Measurements from ENCODE around the gene TP53BP2. TPM values are rescaled to one million over a fixed set of nuclear protein-coding genes. Genes with fewer than 3 reads are reported as not detected.

TP53BP2 gene
- total RNA-seq, 1 experiment from 2014 or later, result 32.0 TPM

DNA sequence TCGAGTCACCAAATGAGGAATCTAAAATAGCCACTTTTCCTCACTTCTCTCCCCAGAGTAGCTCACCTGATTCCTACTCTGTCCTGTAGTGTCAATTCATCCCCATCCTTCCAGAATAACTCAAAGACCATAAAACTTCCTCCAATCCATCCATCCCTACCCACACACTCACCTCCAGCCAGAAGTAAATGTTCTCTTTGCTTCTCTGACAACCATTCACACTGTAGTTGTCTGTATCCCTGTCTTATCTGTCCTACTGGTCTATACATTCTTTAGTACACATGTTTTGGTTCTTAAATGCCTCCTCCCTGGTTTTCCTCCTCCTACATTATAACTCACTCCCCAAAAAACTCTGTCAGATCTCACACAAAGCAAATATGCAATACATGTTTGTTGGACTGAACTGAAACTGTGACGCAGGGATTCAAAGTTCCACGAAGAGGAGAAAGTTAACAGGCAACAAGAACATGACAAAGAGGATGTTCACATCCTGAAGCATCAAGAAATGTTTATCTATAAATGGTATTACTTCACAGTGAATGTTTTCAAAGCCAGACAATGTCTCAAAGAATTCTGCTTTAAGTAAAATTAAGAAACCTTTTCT is 11.0 kb downstream of the TP53BP2 start:
- H4K20me1 ChIP-seq (ENCODE audit: low read length), result peaks cover 7% of the 10 kb centered on the region
- CTCF ChIA-PET, result no interaction called here
- peak overlapping the region; percentile 5; the same call in 1 of the 2 replicates for H3K4me3 ChIP-seq (ENCODE audit: low read length)

DNA sequence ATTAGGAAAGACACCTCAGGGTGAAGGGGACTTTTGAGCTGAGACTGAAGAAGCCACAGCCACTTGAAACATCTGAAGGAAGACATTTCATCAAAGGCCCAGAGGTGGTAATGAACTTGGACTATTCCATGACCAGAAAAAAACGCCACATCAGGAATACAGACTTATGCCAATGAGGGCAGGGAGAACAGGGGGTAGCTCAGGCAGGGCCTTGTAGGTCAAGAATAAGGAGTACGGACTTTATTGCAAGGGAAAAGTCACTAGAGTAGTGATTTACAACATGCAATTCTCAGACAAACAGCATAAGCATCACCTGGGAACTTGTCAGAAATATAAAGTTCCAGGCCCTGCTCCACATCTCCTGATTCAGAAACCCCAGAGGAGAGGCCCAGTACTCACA is 11.8 kb downstream of the TP53BP2 start:
- Histone ChIP-seq H3K9me3 (ENCODE audit: low read length) (no peaks in the 10 kb centered on the region), H3K27ac (ENCODE audit: low read length) (no peak overlapping the region), H3K4me3 (ENCODE audit: low read length) (no peak overlapping the region), H3K79me2 (ENCODE audit: low read length) (peaks cover 90% of the 10 kb centered on the region), H3K4me2 (ENCODE audit: low read length) (no peak overlapping the region), H3K4me1 (ENCODE audit: insufficient read depth, low read length) (peaks cover 49% of the 10 kb centered on the region), H3K9me2 (replicated peaks; ENCODE audit: low read length) (no peaks in the 10 kb centered on the region), H2AFZ (ENCODE audit: low read length) (no peak overlapping the region), H3K27me3 (ENCODE audit: low read length) (no peaks in the 10 kb centered on the region), H3F3A (ENCODE audit: low read length, unreplicated experiment) (peaks cover 5% of the 10 kb centered on the region), H3K9ac (ENCODE audit: low read length) (no peak overlapping the region), H3K36me3 (ENCODE audit: low read depth, low read length) (no peaks in the 10 kb centered on the region), H4K20me1 (ENCODE audit: low read length) (peaks cover 7% of the 10 kb centered on the region)
- ATAC-seq (no peak), DNase-seq (no peak)
- no TSS peak for BruUV-seq (replicated peaks)
- intact Hi-C loops (cut with micrococcal nuclease), result no loop called here
- ChIA-PET CTCF (no interaction called here), POLR2A (ENCODE audit: unreplicated experiment) (no interaction called here)
- TF ChIP-seq EZH2phosphoT487 (IDR thresholded peaks at IDR 0.05; ENCODE audit: borderline replicate concordance, low read length) (no peak), EZH2 (IDR thresholded peaks at IDR 0.05; ENCODE audit: low read length, unreplicated experiment) (no peak)
- TF ChIP-seq, protein P1, sequence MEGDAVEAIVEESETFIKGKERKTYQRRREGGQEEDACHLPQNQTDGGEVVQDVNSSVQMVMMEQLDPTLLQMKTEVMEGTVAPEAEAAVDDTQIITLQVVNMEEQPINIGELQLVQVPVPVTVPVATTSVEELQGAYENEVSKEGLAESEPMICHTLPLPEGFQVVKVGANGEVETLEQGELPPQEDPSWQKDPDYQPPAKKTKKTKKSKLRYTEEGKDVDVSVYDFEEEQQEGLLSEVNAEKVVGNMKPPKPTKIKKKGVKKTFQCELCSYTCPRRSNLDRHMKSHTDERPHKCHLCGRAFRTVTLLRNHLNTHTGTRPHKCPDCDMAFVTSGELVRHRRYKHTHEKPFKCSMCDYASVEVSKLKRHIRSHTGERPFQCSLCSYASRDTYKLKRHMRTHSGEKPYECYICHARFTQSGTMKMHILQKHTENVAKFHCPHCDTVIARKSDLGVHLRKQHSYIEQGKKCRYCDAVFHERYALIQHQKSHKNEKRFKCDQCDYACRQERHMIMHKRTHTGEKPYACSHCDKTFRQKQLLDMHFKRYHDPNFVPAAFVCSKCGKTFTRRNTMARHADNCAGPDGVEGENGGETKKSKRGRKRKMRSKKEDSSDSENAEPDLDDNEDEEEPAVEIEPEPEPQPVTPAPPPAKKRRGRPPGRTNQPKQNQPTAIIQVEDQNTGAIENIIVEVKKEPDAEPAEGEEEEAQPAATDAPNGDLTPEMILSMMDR (conservative IDR thresholded peaks at IDR 0.05; ENCODE audit: low read depth, low read length), result no peak

More for the DNA sequence above, 11.0 kb downstream of the TP53BP2 start:
- Histone ChIP-seq H3K27ac (ENCODE audit: low read length) (peak overlapping the region; percentile 44), H3K27me3 (ENCODE audit: low read length) (no peaks in the 10 kb centered on the region), H3K9me3 (ENCODE audit: low read length) (no peaks in the 10 kb centered on the region), H3K4me1 (ENCODE audit: insufficient read depth, low read length) (peaks cover 49% of the 10 kb centered on the region), H3K79me2 (ENCODE audit: low read length) (peaks cover 90% of the 10 kb centered on the region), H3K9ac (ENCODE audit: low read length) (no peak overlapping the region), H3K9me2 (replicated peaks; ENCODE audit: low read length) (no peaks in the 10 kb centered on the region), H2AFZ (ENCODE audit: low read length) (no peak overlapping the region), H3F3A (ENCODE audit: low read length, unreplicated experiment) (peaks cover 5% of the 10 kb centered on the region), H3K4me2 (ENCODE audit: low read length) (peak overlapping the region; percentile 44), H3K36me3 (ENCODE audit: low read depth, low read length) (no peaks in the 10 kb centered on the region)
- DNase-seq (peak; percentile 63), ATAC-seq (peak; percentile 21)
- intact Hi-C loops (cut with micrococcal nuclease), result no loop called here
- POLR2A ChIA-PET (ENCODE audit: unreplicated experiment), result interaction anchor here (1.0 kb wide), 1 partner anchor 11 kb away, joined by 6 read pairs; the partner anchor contains the start of gene TP53BP2
- BruUV-seq (replicated peaks), result no TSS peak
- TF ChIP-seq, protein P1 (conservative IDR thresholded peaks at IDR 0.05; ENCODE audit: low read depth, low read length), result no peak
- TF ChIP-seq EZH2phosphoT487 (IDR thresholded peaks at IDR 0.05; ENCODE audit: borderline replicate concordance, low read length) (no peak), EZH2 (IDR thresholded peaks at IDR 0.05; ENCODE audit: low read length, unreplicated experiment) (no peak)

DNA sequence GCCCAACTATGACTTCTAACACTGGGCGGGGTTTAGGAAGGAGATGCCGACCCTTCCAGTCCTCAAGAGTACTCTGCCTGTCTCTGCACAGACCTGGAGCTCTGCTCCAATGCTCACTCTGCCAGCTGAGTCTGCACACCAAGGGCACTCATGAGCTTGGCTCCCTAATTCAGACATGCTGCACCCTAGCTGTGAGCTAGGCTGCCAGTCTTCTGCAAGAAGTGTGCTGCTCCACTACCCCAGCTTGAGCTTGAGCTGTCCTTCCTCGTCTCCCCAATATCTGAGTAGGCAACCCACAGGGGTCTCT is 13.2 kb downstream of the TP53BP2 start:
- H2AFZ ChIP-seq (ENCODE audit: low read length), result no peak overlapping the region
- H3K27ac ChIP-seq (ENCODE audit: low read length), result peak overlapping the region; percentile 77
- no peaks in the 10 kb centered on the region for H3K9me2 ChIP-seq (replicated peaks; ENCODE audit: low read length)
- DNase-seq, result no peak
- peak overlapping the region; percentile 11 for H3K9ac ChIP-seq (ENCODE audit: low read length)
- peaks cover 90% of the 10 kb centered on the region for H3K79me2 ChIP-seq (ENCODE audit: low read length)
- H3K27me3 ChIP-seq (ENCODE audit: low read length), result no peaks in the 10 kb centered on the region
- intact Hi-C loops (cut with micrococcal nuclease), result no loop called here
- peak overlapping the region; percentile 47 for H3K4me2 ChIP-seq (ENCODE audit: low read length)
- TF ChIP-seq, protein P1 (conservative IDR thresholded peaks at IDR 0.05; ENCODE audit: low read depth, low read length), result no peak
- TF ChIP-seq EZH2 (IDR thresholded peaks at IDR 0.05; ENCODE audit: low read length, unreplicated experiment) (no peak), EZH2phosphoT487 (IDR thresholded peaks at IDR 0.05; ENCODE audit: borderline replicate concordance, low read length) (no peak)
- peaks cover 49% of the 10 kb centered on the region for H3K4me1 ChIP-seq (ENCODE audit: insufficient read depth, low read length)
- H3K9me3 ChIP-seq (ENCODE audit: low read length), result no peaks in the 10 kb centered on the region
- ChIA-PET CTCF (no interaction called here), POLR2A (ENCODE audit: unreplicated experiment) (interaction anchor here (0.7 kb wide), 1 partner anchor 525 kb away, joined by 3 read pairs; no protein-coding TSS in a partner anchor)
- no TSS peak for BruUV-seq (replicated peaks)
- peaks cover 5% of the 10 kb centered on the region for H3F3A ChIP-seq (ENCODE audit: low read length, unreplicated experiment)
- no peak overlapping the region for H3K4me3 ChIP-seq (ENCODE audit: low read length)
- H4K20me1 ChIP-seq (ENCODE audit: low read length), result peaks cover 7% of the 10 kb centered on the region
- ATAC-seq, result peak; percentile 19
- H3K36me3 ChIP-seq (ENCODE audit: low read depth, low read length), result no peaks in the 10 kb centered on the region

Data from PC-3 (cell line).